PC-9 (cell line): Measurements from ENCODE around the gene LAMC3. TPM values are rescaled to one million over a fixed set of nuclear protein-coding genes. Genes with fewer than 3 reads are reported as not detected.
A peak's percentile ranks its signal among the peaks of the same experiment; 100 is the strongest.

Experiments
- BruUV-seq: library from RNA; stranded (reverse); fragments of 400-500 nt; replicated peaks from 2 replicates; lab custom pipeline; 2021; lab: Mats Ljungman, UMichigan
- CTCF ChIA-PET: fragments of 300-600 bp; sonication (Branson Sonifier 250); formaldehyde crosslinking; loops from one replicate; lab custom pipeline; 2022; ENCODE audit warnings: antibody characterized with exemption; lab: Charles Lee
- POLR2A ChIA-PET: fragments of 300-600 bp; sonication (Branson Sonifier 250); formaldehyde crosslinking; loops from one replicate; lab custom pipeline; 2022; ENCODE audit warnings: antibody characterized with exemption; ENCODE audit not compliant: unreplicated experiment; lab: Charles Lee
- DNase-seq, 2 experiments: peaks; one replicate each; pipeline versions ENCODE4 v3.0.0 to v3.0.0-alpha.2; 2015 to 2022; ENCODE audit warnings: mixed read lengths in 1 of 2
- H2AFZ ChIP-seq: fragments of 200-600 bp; sonication (generic); 2 replicates; pipeline ENCODE4 v1.8.1; 2017; ENCODE audit warnings: antibody characterized with exemption
- H3F3A ChIP-seq: fragments of 200-600 bp; sonication (generic); 2 replicates; pipeline ENCODE4 v1.8.1; 2017; ENCODE audit warnings: antibody characterized with exemption, mild to moderate bottlenecking, low read depth; ENCODE audit not compliant: insufficient read depth
- H3K27ac ChIP-seq: fragments of 200-600 bp; sonication (generic); 2 replicates; pipeline ENCODE4 v1.6.1; 2016; ENCODE audit warnings: mixed run types
- H3K27me3 ChIP-seq: fragments of 200-600 bp; sonication (generic); 2 replicates; pipeline ENCODE4 v1.6.1; 2016; ENCODE audit warnings: low read depth, mixed run types; ENCODE audit not compliant: insufficient read depth
- H3K36me3 ChIP-seq: fragments of 200-600 bp; sonication (generic); 2 replicates; pipeline ENCODE4 v1.6.1; 2016; ENCODE audit warnings: low read depth, mixed run types
- H3K4me1 ChIP-seq: fragments of 200-600 bp; sonication (generic); replicated peaks from 2 replicates; pipeline ENCODE4 v1.6.1; 2016; ENCODE audit warnings: mixed run types; ENCODE audit not compliant: insufficient read depth
- H3K4me2 ChIP-seq: fragments of 200-600 bp; sonication (generic); 2 replicates; pipeline ENCODE4 v1.6.1; 2017; ENCODE audit warnings: mixed run types
- H3K4me3 ChIP-seq: fragments of 200-600 bp; sonication (generic); 2 replicates; pipeline ENCODE4 v1.6.1; 2016; ENCODE audit warnings: mixed run types
- H3K79me2 ChIP-seq: fragments of 200-600 bp; sonication (generic); 2 replicates; pipeline ENCODE4 v1.6.1; 2017; ENCODE audit warnings: low read depth, mixed run types
- H3K9me2 ChIP-seq: fragments of 200-600 bp; sonication (generic); 2 replicates; pipeline ENCODE4 v1.8.1; 2017; ENCODE audit warnings: mild to moderate bottlenecking; ENCODE audit not compliant: insufficient read depth
- H3K9me3 ChIP-seq: fragments of 200-600 bp; sonication (generic); 2 replicates; pipeline ENCODE4 v1.8.1; 2016; ENCODE audit warnings: low read depth; ENCODE audit not compliant: insufficient read depth
- H4K20me1 ChIP-seq: fragments of 200-600 bp; sonication (generic); 2 replicates; pipeline ENCODE4 v1.8.1; 2017; ENCODE audit not compliant: insufficient read depth
- CTCF ChIP-seq: fragments of 200-600 bp; sonication (generic); conservative IDR thresholded peaks from 2 replicates; pipeline ENCODE4 v1.6.1; 2017; ENCODE audit warnings: mixed run types, antibody characterized with exemption, mild to moderate bottlenecking, moderate library complexity
- EZH2 ChIP-seq: fragments of 200-600 bp; sonication (generic); IDR thresholded peaks from 2 replicates; pipeline ENCODE4 v1.8.0; 2017; ENCODE audit warnings: antibody characterized with exemption, low read depth
- intact Hi-C: fragments of 100-400 bp; cut with micrococcal nuclease; formaldehyde crosslinking; loops from one replicate; pipeline ENCODE4 v1.10.0; 2022; ENCODE audit not compliant: unreplicated experiment
- total RNA-seq: library from RNA; stranded (reverse); gene quantifications from 2 replicates; pipeline ENCODE4 v1.2.3, GENCODE V29; 2021

The LAMC3 gene
- total RNA-seq, 1 experiment from 2014 or later = 0.41 TPM

GRCh38 chr9:131122158-131122557 is 113.2 kb downstream of the LAMC3 start:
- H3K79me2 ChIP-seq = peaks cover 17% of the 10 kb centered on the region
- no peak for DNase-seq
- H2AFZ ChIP-seq = no peak overlapping the region
- H3K9me2 ChIP-seq = no peaks in the 10 kb centered on the region
- peaks cover 10% of the 10 kb centered on the region for H3K4me1 ChIP-seq
- H3F3A ChIP-seq = peaks cover 18% of the 10 kb centered on the region; the same call in 1 of the 2 replicates
- H3K4me2 ChIP-seq = no peak overlapping the region
- no peak overlapping the region for H3K27ac ChIP-seq
- POLR2A ChIA-PET = no interaction called here
- H3K36me3 ChIP-seq = no peaks in the 10 kb centered on the region; the same call in 1 of the 2 replicates
- no peaks in the 10 kb centered on the region for H3K27me3 ChIP-seq
- H3K4me3 ChIP-seq = no peak overlapping the region
- no peaks in the 10 kb centered on the region for H4K20me1 ChIP-seq
- BruUV-seq = no TSS peak
- intact Hi-C loops = no loop called here
- TF ChIP-seq CTCF (no peak), EZH2 (no peak)
- no peaks in the 10 kb centered on the region for H3K9me3 ChIP-seq
- CTCF ChIA-PET = no interaction called here

GRCh38 chr9:131125038-131125287 is 116.0 kb downstream of the LAMC3 start:
- Histone ChIP-seq H3K27me3 (no peaks in the 10 kb centered on the region), H2AFZ (peak overlapping the region; percentile 87), H3K79me2 (peaks cover 25% of the 10 kb centered on the region), H3K4me2 (peak overlapping the region; percentile 93), H3F3A (peaks cover 21% of the 10 kb centered on the region; the same call in 1 of the 2 replicates), H3K9me2 (no peaks in the 10 kb centered on the region), H3K4me3 (peak overlapping the region; percentile 91), H3K4me1 (peaks cover 10% of the 10 kb centered on the region), H3K9me3 (no peaks in the 10 kb centered on the region), H3K36me3 (peaks cover 25% of the 10 kb centered on the region), H4K20me1 (no peaks in the 10 kb centered on the region), H3K27ac (peak overlapping the region; percentile 76)
- POLR2A ChIA-PET = interaction anchor here (0.6 to 1.0 kb wide), 3 partner anchors 28 to 201 kb away, joined by 5 to 7 read pairs (median 6); partner anchors contain the start of gene AIF1L
- CTCF ChIA-PET = interaction anchor here (0.6 to 1.0 kb wide), 5 partner anchors 20 to 71 kb away, joined by 3 to 17 read pairs (median 5); no protein-coding TSS in a partner anchor
- intact Hi-C loops = loop anchor here (1.0 kb wide), 1 partner anchor 67 kb away; no protein-coding TSS in a partner anchor
- TSS peak; percentile 98 for BruUV-seq
- TF ChIP-seq CTCF (no peak), EZH2 (no peak)
- DNase-seq = no peak

- intact Hi-C loops = loop anchor here (1.0 kb wide), 1 partner anchor 67 kb away; no protein-coding TSS in a partner anchor
- Histone ChIP-seq H3K27ac (peak within 1 kb of the TSS; percentile 76), H2AFZ (peak within 1 kb of the TSS; percentile 87), H3F3A (peaks cover 21% of the 10 kb centered on the region; the same call in 1 of the 2 replicates), H3K9me3 (no peaks in the 10 kb centered on the region), H3K9me2 (no peaks in the 10 kb centered on the region), H4K20me1 (no peaks in the 10 kb centered on the region), H3K79me2 (peaks cover 25% of the 10 kb centered on the region), H3K4me2 (peak within 1 kb of the TSS; percentile 93), H3K36me3 (peaks cover 28% of the 10 kb centered on the region), H3K4me1 (peaks cover 10% of the 10 kb centered on the region), H3K27me3 (no peaks in the 10 kb centered on the region), H3K4me3 (peak within 1 kb of the TSS; percentile 91)
- BruUV-seq = no TSS peak
- peak; percentile 92 to 98 for DNase-seq
- ChIA-PET CTCF (interaction anchor here (0.6 to 1.0 kb wide), 5 partner anchors 20 to 71 kb away, joined by 3 to 17 read pairs (median 5); no protein-coding TSS in a partner anchor), POLR2A (interaction anchor here (0.5 to 1.0 kb wide), 5 partner anchors 14 to 440 kb away, joined by 5 to 22 read pairs (median 7); partner anchors contain the start of gene AIF1L)
- TF ChIP-seq EZH2 = no peak
- TF ChIP-seq CTCF = no peak
These were observed 116.5 kb downstream of the LAMC3 start, which contains the start of gene NUP214 for GRCh38 chr9:131125288-131126058. Gene NUP214 (plus strand): TSS chr9:131125586. CDS start chr9:131125705, 119 bp downstream.
